Subcutaneous abdominal adipose tissue (tissue), 5 donors: ENCODE measurements around the gene C1QTNF3.

Experiments used
- H3K27ac ChIP-seq: one replicate; pipeline ENCODE4 v1.7.0; 2013; ENCODE audit warnings: low read depth, mild to moderate bottlenecking, inconsistent platforms, low read length, moderate library complexity
- H3K27me3 ChIP-seq, 5 donors: one replicate each; pipeline ENCODE4 v1.7.0; 2013; ENCODE audit warnings: low read length in 5 of 5, inconsistent platforms in 1 of 5; ENCODE audit not compliant: control insufficient read depth in 5 of 5, insufficient read depth in 4 of 5
- H3K36me3 ChIP-seq, 5 donors: one replicate each; pipeline ENCODE4 v1.7.0; 2013; ENCODE audit warnings: low read length in 5 of 5; ENCODE audit not compliant: control insufficient read depth in 5 of 5, insufficient read depth in 5 of 5
- H3K4me1 ChIP-seq, 5 donors: one replicate each; pipeline ENCODE4 v1.7.0; 2013; ENCODE audit warnings: low read length in 5 of 5, mild to moderate bottlenecking in 3 of 5, moderate library complexity in 1 of 5; ENCODE audit not compliant: control insufficient read depth in 5 of 5, insufficient read depth in 5 of 5
- H3K4me3 ChIP-seq, 5 donors: one replicate each; pipeline ENCODE4 v1.7.0; 2013; ENCODE audit warnings: low read length in 5 of 5, low read depth in 1 of 5
- H3K9ac ChIP-seq, 5 donors: one replicate each; pipeline ENCODE4 v1.7.0; 2013; ENCODE audit warnings: low read length in 5 of 5, mild to moderate bottlenecking in 4 of 5, moderate library complexity in 3 of 5
- H3K9me3 ChIP-seq, 5 donors: one replicate each; pipeline ENCODE4 v1.7.0; 2013; ENCODE audit warnings: low read length in 5 of 5; ENCODE audit not compliant: control insufficient read depth in 5 of 5
- donor health status: healthy.
- donor health status: healthy.
- donor health status: healthy.
- donor health status: healthy.
- donor health status: healthy.

Gene C1QTNF3

GRCh38 chr5:33984671-33985124 is 58.3 kb downstream of the C1QTNF3 start, which contains the start of gene SLC45A2:
Gene SLC45A2 (minus strand): TSS chr5:33984693. CDS start chr5:33984583, 110 bp downstream.
- no peaks in the 10 kb centered on the region for H3K27me3 ChIP-seq
- no peak within 1 kb of the TSS for H3K4me3 ChIP-seq
- H3K9me3 ChIP-seq = no peaks in the 10 kb centered on the region
- peaks cover 0 to 5% (median 0%) of the 10 kb centered on the region in 5 donors for H3K4me1 ChIP-seq
- no peak within 1 kb of the TSS for H3K27ac ChIP-seq
- H3K9ac ChIP-seq = no peak within 1 kb of the TSS
- H3K36me3 ChIP-seq = peaks cover 14 to 29% (median 20%) of the 10 kb centered on the region in 5 donors

- Histone ChIP-seq H3K4me1 (peaks cover 0 to 5% (median 0%) of the 10 kb centered on the region in 5 donors), H3K9me3 (no peaks in the 10 kb centered on the region), H3K9ac (no peak overlapping the region), H3K36me3 (peaks cover 14 to 28% (median 18%) of the 10 kb centered on the region in 5 donors), H3K27me3 (no peaks in the 10 kb centered on the region), H3K4me3 (no peak overlapping the region), H3K27ac (no peak overlapping the region)
These were observed 58.8 kb downstream of the C1QTNF3 start for GRCh38 chr5:33984178-33984577.

- no peak overlapping the region for H3K9ac ChIP-seq
- H3K27ac ChIP-seq = no peak overlapping the region
- peaks cover 0 to 4% (median 0%) of the 10 kb centered on the region in 5 donors for H3K36me3 ChIP-seq
- no peaks in the 10 kb centered on the region for H3K9me3 ChIP-seq
- H3K4me1 ChIP-seq = peaks cover 0 to 4% (median 0%) of the 10 kb centered on the region in 5 donors
- no peaks in the 10 kb centered on the region for H3K27me3 ChIP-seq
- H3K4me3 ChIP-seq = no peak overlapping the region
These were observed 61.4 kb downstream of the C1QTNF3 start for GRCh38 chr5:33981408-33982162.

GRCh38 chr5:33980030-33980429 is 63.0 kb downstream of the C1QTNF3 start:
- Histone ChIP-seq H3K9ac (no peak overlapping the region), H3K9me3 (no peaks in the 10 kb centered on the region), H3K4me1 (peaks cover 0 to 3% (median 0%) of the 10 kb centered on the region in 5 donors), H3K36me3 (no peaks in the 10 kb centered on the region), H3K4me3 (no peak overlapping the region), H3K27me3 (no peaks in the 10 kb centered on the region), H3K27ac (no peak overlapping the region)

DNA sequence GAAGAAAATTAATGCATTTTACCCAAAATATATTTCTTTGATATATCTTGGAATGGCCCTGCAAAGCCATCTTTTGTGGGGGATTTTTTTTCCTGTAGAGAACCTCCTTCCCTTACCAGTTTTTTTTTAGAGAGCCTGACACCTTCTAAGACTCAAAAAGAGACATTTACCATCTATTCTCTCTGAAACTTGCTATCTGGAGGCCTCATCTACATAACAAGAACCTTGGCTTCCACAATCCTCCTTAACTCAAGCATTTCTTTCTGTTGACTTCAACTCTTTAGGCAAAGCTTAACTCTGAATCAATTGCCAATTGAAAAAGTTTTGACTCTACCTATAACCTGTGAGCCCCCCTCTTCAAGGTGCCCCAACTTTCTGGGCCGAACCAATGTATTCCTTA is 64.7 kb downstream of the C1QTNF3 start:
- no peaks in the 10 kb centered on the region for H3K9me3 ChIP-seq
- H3K27me3 ChIP-seq = peaks cover 0 to 2% (median 0%) of the 10 kb centered on the region in 5 donors

DNA sequence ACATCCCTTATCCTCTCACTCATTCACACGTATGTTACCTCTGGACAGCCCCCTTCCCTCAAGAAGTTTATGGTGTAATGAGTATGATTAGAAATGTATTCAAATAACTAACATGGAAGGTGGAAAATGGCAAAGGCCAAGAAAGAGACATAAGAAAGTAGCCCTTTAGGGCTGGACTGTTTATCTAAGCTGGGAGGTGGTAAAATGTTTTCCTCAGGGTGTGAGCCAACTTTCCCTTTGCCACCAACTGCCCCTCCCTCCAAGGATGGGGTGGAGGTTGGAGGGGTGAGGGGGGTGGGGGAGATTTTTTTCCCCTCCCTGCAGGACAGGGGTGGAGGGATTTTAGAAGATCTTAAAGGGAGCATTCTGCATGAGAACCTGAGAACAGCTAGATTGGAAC is 66.7 kb downstream of the C1QTNF3 start:
- H3K27me3 ChIP-seq = peaks cover 0 to 2% (median 0%) of the 10 kb centered on the region in 5 donors
- no peak overlapping the region for H3K9ac ChIP-seq
- peaks cover 0 to 3% (median 0%) of the 10 kb centered on the region in 5 donors for H3K4me1 ChIP-seq
- no peaks in the 10 kb centered on the region for H3K36me3 ChIP-seq
- no peak overlapping the region for H3K27ac ChIP-seq
- H3K9me3 ChIP-seq = no peaks in the 10 kb centered on the region
- H3K4me3 ChIP-seq = no peak overlapping the region

More for the DNA sequence above, 64.7 kb downstream of the C1QTNF3 start:
- H3K36me3 ChIP-seq = no peaks in the 10 kb centered on the region
- no peak overlapping the region for H3K4me3 ChIP-seq
- H3K4me1 ChIP-seq = peaks cover 0 to 3% (median 0%) of the 10 kb centered on the region in 5 donors
- no peak overlapping the region for H3K27ac ChIP-seq
- H3K9ac ChIP-seq = no peak overlapping the region

GRCh38 chr5:33975852-33976251 is 67.2 kb downstream of the C1QTNF3 start:
- Histone ChIP-seq H3K4me1 (peaks cover 0 to 3% (median 0%) of the 10 kb centered on the region in 5 donors), H3K27ac (no peak overlapping the region), H3K9me3 (no peaks in the 10 kb centered on the region), H3K36me3 (no peaks in the 10 kb centered on the region), H3K9ac (no peak overlapping the region), H3K4me3 (no peak overlapping the region), H3K27me3 (peaks cover 0 to 4% (median 0%) of the 10 kb centered on the region in 5 donors)

DNA sequence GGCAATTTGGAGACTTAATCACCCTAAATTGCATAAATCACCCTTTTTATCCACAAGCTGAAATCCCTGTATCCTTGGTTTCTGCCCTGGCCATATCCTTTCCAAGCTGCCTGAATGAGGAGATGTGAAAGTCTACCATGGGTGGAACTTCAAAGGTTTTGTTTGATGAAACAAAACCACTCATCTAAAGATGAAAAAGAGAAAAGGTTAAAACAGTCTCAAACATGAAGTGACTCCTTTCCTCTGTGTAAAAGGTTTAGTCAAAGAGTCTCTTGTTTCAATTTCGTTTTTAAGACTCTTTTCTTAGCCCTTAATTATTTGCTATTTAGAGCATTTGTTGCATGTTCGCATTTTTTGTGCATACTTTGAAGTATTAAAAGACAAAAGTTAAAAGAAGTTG is 69.7 kb downstream of the C1QTNF3 start:
- Histone ChIP-seq H3K4me1 (peaks cover 0 to 3% (median 1%) of the 10 kb centered on the region in 5 donors), H3K9ac (no peak overlapping the region), H3K4me3 (no peak overlapping the region), H3K36me3 (no peaks in the 10 kb centered on the region), H3K27ac (no peak overlapping the region), H3K9me3 (no peaks in the 10 kb centered on the region), H3K27me3 (peaks cover 0 to 4% (median 0%) of the 10 kb centered on the region in 5 donors)

DNA sequence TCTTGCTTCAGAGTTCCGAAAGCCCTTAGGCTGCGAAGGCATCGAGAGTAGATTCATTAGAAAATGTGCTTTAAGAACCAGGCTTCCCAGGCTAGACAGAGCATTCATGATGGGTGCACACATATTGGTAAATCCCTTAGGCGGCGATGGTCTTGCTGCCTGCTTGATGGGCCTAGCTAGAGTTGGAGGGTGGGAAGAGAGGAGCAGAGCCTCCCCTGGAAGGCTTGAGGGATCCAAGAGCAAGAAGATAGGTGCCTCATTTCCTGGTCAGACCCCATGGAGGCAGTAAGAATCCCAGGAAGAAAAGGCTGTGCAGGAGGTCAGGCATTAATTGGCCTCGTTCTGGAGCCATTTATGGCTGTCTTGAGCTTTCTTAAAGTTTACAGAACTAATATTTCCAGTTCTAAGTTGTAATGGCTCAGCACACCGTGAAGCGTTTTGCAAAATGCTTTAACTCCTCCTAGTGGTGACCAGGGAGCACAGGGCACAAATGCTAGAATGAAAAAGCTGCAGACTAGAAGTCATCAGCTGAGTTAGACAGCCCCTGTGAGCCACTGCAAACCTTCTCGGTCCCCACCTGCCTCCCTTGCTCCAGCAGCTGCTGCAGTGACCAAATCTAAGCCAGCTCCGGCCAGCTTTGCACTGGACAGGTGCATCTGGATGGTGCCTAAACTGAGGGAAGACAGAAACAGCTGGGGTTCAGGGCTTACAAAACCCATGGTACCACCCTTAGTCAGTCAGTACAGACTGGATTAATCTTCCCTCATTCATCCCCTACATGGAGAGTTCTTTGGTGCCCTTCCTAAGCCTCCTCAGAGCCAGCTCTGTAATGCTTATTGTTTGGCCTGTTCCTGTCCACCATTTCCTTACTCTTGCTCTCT is 73.2 kb downstream of the C1QTNF3 start:
- Histone ChIP-seq H3K9ac (no peak overlapping the region), H3K36me3 (no peaks in the 10 kb centered on the region), H3K27ac (no peak overlapping the region), H3K27me3 (peaks cover 0 to 4% (median 0%) of the 10 kb centered on the region in 5 donors), H3K4me3 (no peak overlapping the region), H3K4me1 (peaks cover 0 to 3% (median 0%) of the 10 kb centered on the region in 5 donors), H3K9me3 (no peaks in the 10 kb centered on the region)
